CD4-positive, alpha-beta T cell treated with Interleukin-2 at 100 ng/mL for 4 hours (primary cell): Measurements from ENCODE around the gene DTX1.

Experiments used
- DNase-seq: peaks from one replicate; pipeline ENCODE4 v3.0.0-alpha.2; 2020; ENCODE audit warnings: low spot score

DTX1 gene

GRCh38 chr12:113055594-113056380 lies 743 bp upstream of the DTX1 start:
- no peak for DNase-seq

- no peak for DNase-seq
Measured at GRCh38 chr12:113056381-113056630, 224 bp upstream of the DTX1 start.

GRCh38 chr12:113057565-113058485 lies 1.3 kb downstream of the DTX1 start:
- DNase-seq, result no peak

GRCh38 chr12:113058553-113058952 lies 2.0 kb downstream of the DTX1 start:
- DNase-seq, result no peak

GRCh38 chr12:113059071-113059595 lies 2.6 kb downstream of the DTX1 start:
- DNase-seq, result no peak

- DNase-seq, result no peak
Measured at GRCh38 chr12:113060336-113060960, 3.9 kb downstream of the DTX1 start.

- DNase-seq, result no peak
Measured at GRCh38 chr12:113061061-113061694, 4.6 kb downstream of the DTX1 start.

GRCh38 chr12:113062502-113063395 lies 6.2 kb downstream of the DTX1 start:
- DNase-seq, result no peak

- DNase-seq, result no peak
Measured at GRCh38 chr12:113063396-113064350, 7.1 kb downstream of the DTX1 start.

- DNase-seq, result no peak
Measured at GRCh38 chr12:113064395-113065125, 8.0 kb downstream of the DTX1 start.

GRCh38 chr12:113065126-113066007 lies 8.8 kb downstream of the DTX1 start:
- DNase-seq, result no peak

GRCh38 chr12:113066813-113067400 lies 10.4 kb downstream of the DTX1 start:
- DNase-seq, result no peak

- no peak for DNase-seq
Measured at GRCh38 chr12:113067987-113068935, 11.7 kb downstream of the DTX1 start.

- DNase-seq, result no peak
Measured at GRCh38 chr12:113069149-113069548, 12.6 kb downstream of the DTX1 start.

- no peak for DNase-seq
Measured at GRCh38 chr12:113069751-113070116, 13.2 kb downstream of the DTX1 start.

GRCh38 chr12:113070117-113070906 lies 13.8 kb downstream of the DTX1 start:
- no peak for DNase-seq
